Measurements from ENCODE around the gene NFYC. TPM values are rescaled to one million over a fixed set of nuclear protein-coding genes. Genes with fewer than 3 reads are reported as not detected.

Gene NFYC
- total and polyA plus RNA-seq, 2 experiments from 2014 or later, result 36.2 to 42.7 TPM

DNA sequence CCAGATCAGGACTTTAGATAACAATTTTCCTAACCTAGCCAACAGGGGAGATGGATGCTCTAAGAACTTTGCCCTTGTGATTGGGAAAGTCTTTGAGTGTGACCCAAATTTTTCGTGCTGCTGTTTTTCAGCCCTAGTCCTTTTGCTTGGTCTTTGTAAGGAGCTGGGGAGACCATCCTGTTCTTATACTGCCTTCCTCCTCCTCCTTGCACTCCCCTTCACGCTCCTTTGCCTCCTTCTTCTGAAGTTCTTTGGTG, 97.8 kb downstream of the NFYC start (continued):
- no peak for TF ChIP-seq ZNF462 (CRISPR knock-in tag; IDR thresholded peaks at IDR 0.05)
- TF ChIP-seq ZNF331 (CRISPR knock-in tag; IDR thresholded peaks at IDR 0.05; ENCODE audit: low read depth), result no peak
- TF ChIP-seq NANOG (IDR thresholded peaks at IDR 0.05; ENCODE audit: borderline replicate concordance), result no peak
- no peak for TF ChIP-seq EZH2phosphoT487 (IDR thresholded peaks at IDR 0.05; ENCODE audit: unreplicated experiment)
- TF ChIP-seq EZH2 (IDR thresholded peaks at IDR 0.05; ENCODE audit: low read depth, unreplicated experiment), result no peak

GRCh38 chr1:40789661-40790430, 98.3 kb downstream of the NFYC start:
- H3K4me3 Mint-ChIP-seq, result no peak overlapping the region; the same call in 2 of the 3 replicates
- H3K4me1 Mint-ChIP-seq, result peaks cover 34% of the 10 kb centered on the region
- peaks cover 12% of the 10 kb centered on the region for H3K27me3 Mint-ChIP-seq (ENCODE audit: insufficient read depth, low read depth, poor library complexity)
- no peak overlapping the region for H3K27ac Mint-ChIP-seq
- ATAC-seq (no peak), DNase-seq (ENCODE audit: low spot score) (no peak)
- Histone ChIP-seq H3K27ac (ENCODE audit: low read depth) (no peak overlapping the region), H3K4me3 (no peak overlapping the region), H3F3A (replicated peaks; ENCODE audit: low read depth) (no peaks in the 10 kb centered on the region), H3K4me1 (ENCODE audit: insufficient read depth) (no peaks in the 10 kb centered on the region), H3K4me2 (no peak overlapping the region), H2AFZ (no peak overlapping the region), H3K79me2 (replicated peaks; ENCODE audit: insufficient read depth) (no peaks in the 10 kb centered on the region), H3K9me2 (ENCODE audit: insufficient read depth) (no peaks in the 10 kb centered on the region), H4K20me1 (replicated peaks; ENCODE audit: insufficient read depth) (no peaks in the 10 kb centered on the region), H3K27me3 (ENCODE audit: insufficient read depth) (peaks cover 15% of the 10 kb centered on the region), H3K36me3 (ENCODE audit: insufficient read depth) (no peaks in the 10 kb centered on the region)
- no peaks in the 10 kb centered on the region; the same call in 2 of the 3 replicates for H3K36me3 Mint-ChIP-seq (ENCODE audit: low read depth)
- no peaks in the 10 kb centered on the region; the same call in 2 of the 3 replicates for H3K9me3 Mint-ChIP-seq
- TF ChIP-seq REST (IDR thresholded peaks at IDR 0.05; ENCODE audit: unreplicated experiment) (no peak), EZH2phosphoT487 (IDR thresholded peaks at IDR 0.05; ENCODE audit: unreplicated experiment) (no peak), CREB1 (CRISPR knock-in tag; IDR thresholded peaks at IDR 0.05; ENCODE audit: low read depth) (no peak), EZH2 (IDR thresholded peaks at IDR 0.05; ENCODE audit: low read depth, unreplicated experiment) (no peak), POLR2AphosphoS5 (IDR thresholded peaks at IDR 0.05; ENCODE audit: low read depth) (no peak)
- TF ChIP-seq, protein P1, sequence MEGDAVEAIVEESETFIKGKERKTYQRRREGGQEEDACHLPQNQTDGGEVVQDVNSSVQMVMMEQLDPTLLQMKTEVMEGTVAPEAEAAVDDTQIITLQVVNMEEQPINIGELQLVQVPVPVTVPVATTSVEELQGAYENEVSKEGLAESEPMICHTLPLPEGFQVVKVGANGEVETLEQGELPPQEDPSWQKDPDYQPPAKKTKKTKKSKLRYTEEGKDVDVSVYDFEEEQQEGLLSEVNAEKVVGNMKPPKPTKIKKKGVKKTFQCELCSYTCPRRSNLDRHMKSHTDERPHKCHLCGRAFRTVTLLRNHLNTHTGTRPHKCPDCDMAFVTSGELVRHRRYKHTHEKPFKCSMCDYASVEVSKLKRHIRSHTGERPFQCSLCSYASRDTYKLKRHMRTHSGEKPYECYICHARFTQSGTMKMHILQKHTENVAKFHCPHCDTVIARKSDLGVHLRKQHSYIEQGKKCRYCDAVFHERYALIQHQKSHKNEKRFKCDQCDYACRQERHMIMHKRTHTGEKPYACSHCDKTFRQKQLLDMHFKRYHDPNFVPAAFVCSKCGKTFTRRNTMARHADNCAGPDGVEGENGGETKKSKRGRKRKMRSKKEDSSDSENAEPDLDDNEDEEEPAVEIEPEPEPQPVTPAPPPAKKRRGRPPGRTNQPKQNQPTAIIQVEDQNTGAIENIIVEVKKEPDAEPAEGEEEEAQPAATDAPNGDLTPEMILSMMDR (conservative IDR thresholded peaks at IDR 0.05; ENCODE audit: low read depth in 2 of 2), result no peak
- TF ChIP-seq, protein P2, sequence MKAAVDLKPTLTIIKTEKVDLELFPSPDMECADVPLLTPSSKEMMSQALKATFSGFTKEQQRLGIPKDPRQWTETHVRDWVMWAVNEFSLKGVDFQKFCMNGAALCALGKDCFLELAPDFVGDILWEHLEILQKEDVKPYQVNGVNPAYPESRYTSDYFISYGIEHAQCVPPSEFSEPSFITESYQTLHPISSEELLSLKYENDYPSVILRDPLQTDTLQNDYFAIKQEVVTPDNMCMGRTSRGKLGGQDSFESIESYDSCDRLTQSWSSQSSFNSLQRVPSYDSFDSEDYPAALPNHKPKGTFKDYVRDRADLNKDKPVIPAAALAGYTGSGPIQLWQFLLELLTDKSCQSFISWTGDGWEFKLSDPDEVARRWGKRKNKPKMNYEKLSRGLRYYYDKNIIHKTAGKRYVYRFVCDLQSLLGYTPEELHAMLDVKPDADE (IDR thresholded peaks at IDR 0.05), result no peak

Measured in GM23338 (cell line).